ENCODE results near the gene ZNF691.

- no peak for TF ChIP-seq SP1 (IDR thresholded peaks at IDR 0.05)
- no peak for TF ChIP-seq PKNOX1 (IDR thresholded peaks at IDR 0.05)
- no peak for TF ChIP-seq FOXA1 (IDR thresholded peaks at IDR 0.05)
- no peak for TF ChIP-seq ELF4 (IDR thresholded peaks at IDR 0.05)
- no peak for TF ChIP-seq FOXK2 (IDR thresholded peaks at IDR 0.05)
- TF ChIP-seq BHLHE40 (IDR thresholded peaks at IDR 0.05; ENCODE audit: borderline replicate concordance): no peak
- TF ChIP-seq CTBP1 (IDR thresholded peaks at IDR 0.05; ENCODE audit: borderline replicate concordance): no peak
- TF ChIP-seq FOXM1 (IDR thresholded peaks at IDR 0.05; ENCODE audit: borderline replicate concordance): no peak
- no peak for TF ChIP-seq NFRKB (IDR thresholded peaks at IDR 0.05)
- no peak for TF ChIP-seq L3MBTL2 (conservative IDR thresholded peaks at IDR 0.05)
- no peak for TF ChIP-seq ARNT (IDR thresholded peaks at IDR 0.05)
- no peak for TF ChIP-seq HDGF (IDR thresholded peaks at IDR 0.05; ENCODE audit: borderline replicate concordance)
- no peak for TF ChIP-seq SUZ12 (IDR thresholded peaks at IDR 0.05)
These were observed 42.9 kb downstream of the ZNF691 start for GRCh38 chr1:42889264-42889663.
